Measurements from ENCODE around the gene NKX6-1.

NKX6-1 gene
- total RNA-seq: 0 reads per million in 3 donors

DNA sequence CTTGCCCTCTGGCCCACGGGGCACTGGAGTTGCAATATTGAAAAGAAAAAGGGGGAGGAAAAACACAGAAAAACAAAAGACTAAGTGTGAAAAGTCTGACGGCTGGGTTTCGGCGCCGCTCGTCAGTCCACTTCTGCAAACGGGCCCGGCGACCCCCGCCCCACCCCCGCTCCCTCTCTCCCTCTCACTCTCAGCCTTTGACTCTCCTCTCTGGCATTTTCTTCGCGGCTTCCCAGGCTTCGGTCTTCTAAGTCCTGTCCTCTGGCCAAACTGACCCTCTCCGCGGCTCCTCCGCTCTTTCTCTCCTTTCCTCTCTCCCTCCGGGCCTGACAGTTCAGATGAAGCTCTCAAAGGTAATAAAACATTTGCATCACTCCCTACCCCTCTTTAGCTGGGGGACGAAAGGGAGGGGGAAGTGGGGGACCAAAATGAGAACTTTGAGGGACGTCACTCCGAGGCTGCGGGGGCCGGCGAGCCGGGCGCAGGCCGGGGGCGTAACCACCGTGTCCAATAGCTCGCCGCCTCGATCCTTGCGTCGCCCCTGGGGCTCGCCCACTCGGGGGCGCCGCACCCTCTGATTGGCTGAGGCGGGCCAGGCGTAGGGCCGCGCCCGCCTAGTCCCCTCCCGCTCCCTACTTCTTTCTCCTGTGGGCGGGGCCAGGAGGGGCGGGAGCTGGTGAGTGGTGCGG is at the start of gene NKX6-1:
Gene NKX6-1 (minus strand): TSS at position 358 of the 689 bp plus-strand sequence. CDS start 1,064 bp downstream, outside the sequence.
- peaks cover 91% of the 10 kb centered on the region for H3K27me3 ChIP-seq (replicated peaks; ENCODE audit: control insufficient read depth, insufficient read depth, low read length, poor library complexity, severe bottlenecking)
- no peak within 1 kb of the TSS for H3K27ac ChIP-seq (ENCODE audit: insufficient read depth, low read length, poor library complexity, severe bottlenecking)
- no peaks in the 10 kb centered on the region for H3K9me3 ChIP-seq (ENCODE audit: control insufficient read depth, low read length)
- no peak for DNase-seq
- no peaks in the 10 kb centered on the region for H3K36me3 ChIP-seq (ENCODE audit: control insufficient read depth, insufficient read depth, low read length)
- peak within 1 kb of the TSS; percentile 41 for H3K4me3 ChIP-seq (ENCODE audit: insufficient read depth, low read depth, low read length, poor library complexity, severe bottlenecking)
- H3K4me1 ChIP-seq (ENCODE audit: control insufficient read depth, insufficient read depth, low read length, poor library complexity, severe bottlenecking): peaks cover 17% of the 10 kb centered on the region

- Histone ChIP-seq H3K36me3 (ENCODE audit: control insufficient read depth, insufficient read depth, low read length) (no peaks in the 10 kb centered on the region), H3K9me3 (ENCODE audit: control insufficient read depth, low read length) (no peaks in the 10 kb centered on the region), H3K27me3 (replicated peaks; ENCODE audit: control insufficient read depth, insufficient read depth, low read length, poor library complexity, severe bottlenecking) (no peaks in the 10 kb centered on the region), H3K27ac (ENCODE audit: insufficient read depth, low read length, poor library complexity, severe bottlenecking) (no peak overlapping the region), H3K4me3 (ENCODE audit: insufficient read depth, low read depth, low read length, poor library complexity, severe bottlenecking) (no peak overlapping the region), H3K4me1 (ENCODE audit: control insufficient read depth, insufficient read depth, low read length, poor library complexity, severe bottlenecking) (no peaks in the 10 kb centered on the region)
- no peak for DNase-seq
These were observed 48.1 kb upstream of the NKX6-1 start for GRCh38 chr4:84547211-84547610.

GRCh38 chr4:84545093-84545492 is 46.0 kb upstream of the NKX6-1 start:
- H3K36me3 ChIP-seq (ENCODE audit: control insufficient read depth, insufficient read depth, low read length): no peaks in the 10 kb centered on the region
- H3K27me3 ChIP-seq (replicated peaks; ENCODE audit: control insufficient read depth, insufficient read depth, low read length, poor library complexity, severe bottlenecking): no peaks in the 10 kb centered on the region
- H3K4me3 ChIP-seq (ENCODE audit: insufficient read depth, low read depth, low read length, poor library complexity, severe bottlenecking): no peak overlapping the region
- no peaks in the 10 kb centered on the region for H3K4me1 ChIP-seq (ENCODE audit: control insufficient read depth, insufficient read depth, low read length, poor library complexity, severe bottlenecking)
- no peaks in the 10 kb centered on the region for H3K9me3 ChIP-seq (ENCODE audit: control insufficient read depth, low read length)
- H3K27ac ChIP-seq (ENCODE audit: insufficient read depth, low read length, poor library complexity, severe bottlenecking): no peak overlapping the region
- DNase-seq: no peak

DNA sequence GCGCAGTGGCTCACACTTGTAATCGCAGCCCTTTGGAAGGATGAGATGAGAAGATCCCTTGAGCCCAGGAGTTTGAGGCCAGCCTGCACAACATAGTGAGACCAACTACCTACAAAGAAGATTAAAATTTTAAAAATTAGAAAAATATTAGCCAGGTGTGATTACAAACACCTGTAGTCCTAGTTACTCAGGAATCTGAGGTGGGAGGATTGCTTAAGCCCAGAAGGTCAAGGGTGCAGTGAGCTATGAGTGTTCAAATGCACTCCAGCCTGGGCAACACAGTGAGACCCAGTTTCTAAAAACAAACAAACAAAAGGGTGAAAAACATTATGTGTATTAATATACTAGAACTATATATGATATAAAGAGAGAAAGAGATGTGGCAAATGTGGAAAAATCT is 36.8 kb upstream of the NKX6-1 start:
- Histone ChIP-seq H3K36me3 (ENCODE audit: control insufficient read depth, insufficient read depth, low read length) (no peaks in the 10 kb centered on the region), H3K4me1 (ENCODE audit: control insufficient read depth, insufficient read depth, low read length, poor library complexity, severe bottlenecking) (no peaks in the 10 kb centered on the region), H3K27ac (ENCODE audit: insufficient read depth, low read length, poor library complexity, severe bottlenecking) (no peak overlapping the region), H3K9me3 (ENCODE audit: control insufficient read depth, low read length) (no peaks in the 10 kb centered on the region), H3K27me3 (replicated peaks; ENCODE audit: control insufficient read depth, insufficient read depth, low read length, poor library complexity, severe bottlenecking) (no peaks in the 10 kb centered on the region), H3K4me3 (ENCODE audit: insufficient read depth, low read depth, low read length, poor library complexity, severe bottlenecking) (no peak overlapping the region)
- no peak for DNase-seq

- Histone ChIP-seq H3K4me1 (ENCODE audit: control insufficient read depth, insufficient read depth, low read length, poor library complexity, severe bottlenecking) (no peaks in the 10 kb centered on the region), H3K27me3 (replicated peaks; ENCODE audit: control insufficient read depth, insufficient read depth, low read length, poor library complexity, severe bottlenecking) (no peaks in the 10 kb centered on the region), H3K27ac (ENCODE audit: insufficient read depth, low read length, poor library complexity, severe bottlenecking) (no peak overlapping the region), H3K36me3 (ENCODE audit: control insufficient read depth, insufficient read depth, low read length) (no peaks in the 10 kb centered on the region), H3K9me3 (ENCODE audit: control insufficient read depth, low read length) (no peaks in the 10 kb centered on the region), H3K4me3 (ENCODE audit: insufficient read depth, low read depth, low read length, poor library complexity, severe bottlenecking) (no peak overlapping the region)
- DNase-seq: no peak
These were observed 32.6 kb upstream of the NKX6-1 start for GRCh38 chr4:84531689-84532088.

- DNase-seq: no peak
- H3K36me3 ChIP-seq (ENCODE audit: control insufficient read depth, insufficient read depth, low read length): no peaks in the 10 kb centered on the region
- no peak overlapping the region for H3K4me3 ChIP-seq (ENCODE audit: insufficient read depth, low read depth, low read length, poor library complexity, severe bottlenecking)
- H3K27me3 ChIP-seq (replicated peaks; ENCODE audit: control insufficient read depth, insufficient read depth, low read length, poor library complexity, severe bottlenecking): no peaks in the 10 kb centered on the region
- H3K27ac ChIP-seq (ENCODE audit: insufficient read depth, low read length, poor library complexity, severe bottlenecking): no peak overlapping the region
- H3K4me1 ChIP-seq (ENCODE audit: control insufficient read depth, insufficient read depth, low read length, poor library complexity, severe bottlenecking): no peaks in the 10 kb centered on the region
- no peaks in the 10 kb centered on the region for H3K9me3 ChIP-seq (ENCODE audit: control insufficient read depth, low read length)
These were observed 31.8 kb upstream of the NKX6-1 start for GRCh38 chr4:84530871-84531270.

- no peaks in the 10 kb centered on the region for H3K9me3 ChIP-seq (ENCODE audit: control insufficient read depth, low read length)
- H3K4me3 ChIP-seq (ENCODE audit: insufficient read depth, low read depth, low read length, poor library complexity, severe bottlenecking): no peak overlapping the region
- H3K27me3 ChIP-seq (replicated peaks; ENCODE audit: control insufficient read depth, insufficient read depth, low read length, poor library complexity, severe bottlenecking): no peaks in the 10 kb centered on the region
- no peaks in the 10 kb centered on the region for H3K36me3 ChIP-seq (ENCODE audit: control insufficient read depth, insufficient read depth, low read length)
- H3K4me1 ChIP-seq (ENCODE audit: control insufficient read depth, insufficient read depth, low read length, poor library complexity, severe bottlenecking): no peaks in the 10 kb centered on the region
- no peak overlapping the region for H3K27ac ChIP-seq (ENCODE audit: insufficient read depth, low read length, poor library complexity, severe bottlenecking)
- DNase-seq: no peak
These were observed 31.4 kb upstream of the NKX6-1 start for GRCh38 chr4:84530454-84530853.

DNA sequence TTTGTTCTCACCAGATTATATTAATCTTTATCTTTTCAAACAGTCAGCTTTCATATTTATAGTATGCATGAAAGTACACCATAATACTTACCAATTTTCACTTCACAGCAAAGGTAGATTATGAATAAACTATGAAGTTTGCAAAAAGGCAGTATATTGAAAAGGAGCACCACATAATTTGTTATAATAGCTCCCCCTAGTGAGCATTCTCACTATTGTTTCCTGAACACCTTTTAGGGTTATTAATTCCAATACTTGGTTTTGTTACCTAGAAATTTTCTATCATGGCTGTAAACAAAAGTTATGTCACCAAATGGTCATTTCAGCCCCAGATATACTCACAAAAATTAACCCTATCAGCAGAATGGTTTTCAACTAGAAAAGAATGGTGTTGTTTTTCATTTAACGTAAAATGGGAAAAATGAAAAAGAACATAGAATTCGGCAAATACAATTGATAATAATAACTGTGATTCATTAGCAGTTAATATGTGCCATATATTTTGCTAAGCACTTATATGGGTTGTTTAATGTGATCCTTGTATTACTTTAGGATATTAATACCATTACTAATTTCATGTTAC is 30.2 kb upstream of the NKX6-1 start:
- no peaks in the 10 kb centered on the region for H3K27me3 ChIP-seq (replicated peaks; ENCODE audit: control insufficient read depth, insufficient read depth, low read length, poor library complexity, severe bottlenecking)
- H3K4me1 ChIP-seq (ENCODE audit: control insufficient read depth, insufficient read depth, low read length, poor library complexity, severe bottlenecking): no peaks in the 10 kb centered on the region
- DNase-seq: no peak
- no peak overlapping the region for H3K4me3 ChIP-seq (ENCODE audit: insufficient read depth, low read depth, low read length, poor library complexity, severe bottlenecking)
- no peaks in the 10 kb centered on the region for H3K9me3 ChIP-seq (ENCODE audit: control insufficient read depth, low read length)
- H3K36me3 ChIP-seq (ENCODE audit: control insufficient read depth, insufficient read depth, low read length): no peaks in the 10 kb centered on the region
- H3K27ac ChIP-seq (ENCODE audit: insufficient read depth, low read length, poor library complexity, severe bottlenecking): no peak overlapping the region

DNA sequence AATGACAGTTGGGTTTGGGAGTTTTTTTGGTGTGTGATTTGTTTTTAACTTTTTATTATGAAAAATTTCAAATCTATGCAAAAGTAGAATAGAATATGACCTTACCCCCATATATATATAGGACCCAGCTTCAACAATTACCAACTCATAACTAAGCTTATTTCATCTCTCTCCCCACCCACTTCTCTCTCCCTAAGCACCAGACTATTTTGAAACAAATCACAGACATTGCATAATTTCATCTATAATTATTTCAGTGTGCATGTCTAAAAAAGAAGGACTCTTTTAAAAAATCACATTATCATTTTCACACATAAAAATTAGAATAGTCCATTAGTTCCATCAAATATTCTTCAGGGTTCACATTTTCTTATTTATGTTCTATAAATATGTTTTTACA is 28.3 kb upstream of the NKX6-1 start:
- Histone ChIP-seq H3K4me3 (ENCODE audit: insufficient read depth, low read depth, low read length, poor library complexity, severe bottlenecking) (no peak overlapping the region), H3K27me3 (replicated peaks; ENCODE audit: control insufficient read depth, insufficient read depth, low read length, poor library complexity, severe bottlenecking) (no peaks in the 10 kb centered on the region), H3K27ac (ENCODE audit: insufficient read depth, low read length, poor library complexity, severe bottlenecking) (no peak overlapping the region), H3K4me1 (ENCODE audit: control insufficient read depth, insufficient read depth, low read length, poor library complexity, severe bottlenecking) (no peaks in the 10 kb centered on the region), H3K36me3 (ENCODE audit: control insufficient read depth, insufficient read depth, low read length) (no peaks in the 10 kb centered on the region), H3K9me3 (ENCODE audit: control insufficient read depth, low read length) (no peaks in the 10 kb centered on the region)
- no peak for DNase-seq

DNA sequence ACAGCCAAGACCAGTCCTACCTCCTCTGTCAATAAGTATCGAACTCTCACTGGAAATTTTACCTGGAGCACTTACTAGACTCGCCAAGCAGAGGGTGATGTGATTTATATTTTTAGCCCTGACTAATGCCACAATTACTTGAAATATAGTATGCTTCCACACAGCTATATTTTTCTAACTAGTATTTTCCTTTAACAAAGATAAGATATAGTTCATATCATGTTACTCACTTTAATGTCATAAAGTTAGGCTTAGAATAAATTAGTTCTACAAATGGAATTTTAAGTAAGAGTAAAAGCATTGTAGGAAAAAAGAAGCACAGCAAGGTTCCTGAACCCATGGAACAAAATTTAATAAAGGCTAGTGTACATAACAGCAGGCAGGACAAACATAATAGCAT is 16.0 kb upstream of the NKX6-1 start:
- Histone ChIP-seq H3K36me3 (ENCODE audit: control insufficient read depth, insufficient read depth, low read length) (no peaks in the 10 kb centered on the region), H3K27me3 (replicated peaks; ENCODE audit: control insufficient read depth, insufficient read depth, low read length, poor library complexity, severe bottlenecking) (peaks cover 8% of the 10 kb centered on the region), H3K9me3 (ENCODE audit: control insufficient read depth, low read length) (no peaks in the 10 kb centered on the region), H3K27ac (ENCODE audit: insufficient read depth, low read length, poor library complexity, severe bottlenecking) (no peak overlapping the region), H3K4me1 (ENCODE audit: control insufficient read depth, insufficient read depth, low read length, poor library complexity, severe bottlenecking) (no peaks in the 10 kb centered on the region), H3K4me3 (ENCODE audit: insufficient read depth, low read depth, low read length, poor library complexity, severe bottlenecking) (no peak overlapping the region)
- DNase-seq: no peak

All from effector memory CD4-positive, alpha-beta T cell (primary cell).